ENCODE measurements around the gene MAP2K5.
A peak's percentile ranks its signal among the peaks of the same experiment; 100 is the strongest.

Gene MAP2K5

GRCh38 chr15:67731112-67731721 is 188.7 kb downstream of the MAP2K5 start:
- no peak for DNase-seq

- no peak for DNase-seq
Observed at GRCh38 chr15:67732164-67732563, 189.7 kb downstream of the MAP2K5 start.

GRCh38 chr15:67732671-67733374 is 190.3 kb downstream of the MAP2K5 start:
- no peak for DNase-seq

GRCh38 chr15:67735896-67736295 is 193.4 kb downstream of the MAP2K5 start:
- no peak for DNase-seq

- DNase-seq = no peak
Observed at GRCh38 chr15:67736810-67737209, 194.3 kb downstream of the MAP2K5 start.

- DNase-seq = no peak
Observed at GRCh38 chr15:67738056-67738455, 195.6 kb downstream of the MAP2K5 start.

- DNase-seq = no peak
Observed at GRCh38 chr15:67740405-67740804, 197.9 kb downstream of the MAP2K5 start.

GRCh38 chr15:67741308-67741707 is 198.8 kb downstream of the MAP2K5 start:
- DNase-seq = no peak

- no peak for DNase-seq
Observed at GRCh38 chr15:67743558-67743957, 201.1 kb downstream of the MAP2K5 start.

GRCh38 chr15:67744331-67745072 is 202.0 kb downstream of the MAP2K5 start:
- DNase-seq = no peak

GRCh38 chr15:67745073-67746006 is 202.8 kb downstream of the MAP2K5 start:
- DNase-seq = no peak

GRCh38 chr15:67746022-67746421 is 203.5 kb downstream of the MAP2K5 start:
- no peak for DNase-seq

- DNase-seq = no peak
Observed at GRCh38 chr15:67746450-67746849, 203.9 kb downstream of the MAP2K5 start.

GRCh38 chr15:67747921-67748320 is 205.4 kb downstream of the MAP2K5 start:
- DNase-seq = no peak

- no peak for DNase-seq
Observed at GRCh38 chr15:67750371-67750770, 207.9 kb downstream of the MAP2K5 start.

- no peak for DNase-seq
Observed at GRCh38 chr15:67753891-67754290, 211.4 kb downstream of the MAP2K5 start.

GRCh38 chr15:67755264-67755663 is 212.8 kb downstream of the MAP2K5 start:
- DNase-seq = no peak

- no peak for DNase-seq
Observed at GRCh38 chr15:67755936-67756335, 213.4 kb downstream of the MAP2K5 start.

- no peak for DNase-seq
Observed at GRCh38 chr15:67758619-67759300, 216.3 kb downstream of the MAP2K5 start.

GRCh38 chr15:67760901-67761300 is 218.4 kb downstream of the MAP2K5 start:
- DNase-seq = no peak

- peak; percentile 2 for DNase-seq
Observed at GRCh38 chr15:67761343-67761742, 218.8 kb downstream of the MAP2K5 start.

All from NCI-H345 (cell line).